T-cell (primary cell): ENCODE results near the gene RILPL1. TPM values are rescaled to one million over a fixed set of nuclear protein-coding genes. Genes with fewer than 3 reads are reported as not detected.
"Not testable (repeated sequence)": the region's sequence is repeated elsewhere in the genome, so short reads cannot be mapped to it uniquely, and the experiment has no call there.

Experiments
- ATAC-seq, 4 experiments: fragments of 200-7000 bp in 3 of 4; fragments of 150-1000 bp in 1 of 4; cut with Tn5 transposase; replicated peaks in 1 of 4; 1 replicate in 3 of 4; 2 replicates in 1 of 4; pipeline ENCODE4 v1.10.0; 2021; ENCODE audit warnings: moderate library complexity in 3 of 4, mild to moderate bottlenecking in 2 of 4, moderate number of reproducible peaks in 1 of 4
- CTCF ChIA-PET, 2 donors: fragments of 300-600 bp; sonication (Branson Sonifier 250); formaldehyde crosslinking; loops; one replicate each; lab custom pipeline; 2022; ENCODE audit warnings: antibody characterized with exemption in 2 of 2; lab: Charles Lee
- POLR2A ChIA-PET, 2 donors: fragments of 300-600 bp; sonication (Branson Sonifier 250); formaldehyde crosslinking; loops; one replicate each; lab custom pipeline; 2022; ENCODE audit warnings: antibody characterized with exemption in 2 of 2; lab: Charles Lee
- DNase-seq, 35 experiments: peaks; one replicate each; pipeline versions ENCODE4 v3.0.0 to v3.0.0-alpha.2; 2013 to 2023
- H3K27ac ChIP-seq: one replicate; pipeline ENCODE4 v1.5.1; 2013; ENCODE audit warnings: low read length
- H3K27me3 ChIP-seq, 2 experiments: replicated peaks in 1 of 2; 1 replicate in 1 of 2; 2 replicates in 1 of 2; pipeline versions ENCODE4 v1.6.1 to v1.7.0; 2013; ENCODE audit warnings: low read length in 1 of 2, mixed read lengths in 1 of 2; ENCODE audit not compliant: control insufficient read depth in 2 of 2, insufficient read depth in 2 of 2; ENCODE audit errors: extremely low read depth in 1 of 2
- H3K36me3 ChIP-seq, 2 donors: 1 replicate in 1 of 2; 2 replicates in 1 of 2; pipeline versions ENCODE4 v1.6.1 to v1.7.0; 2013; ENCODE audit warnings: low read length in 1 of 2; ENCODE audit not compliant: control insufficient read depth in 2 of 2, insufficient read depth in 1 of 2; ENCODE audit errors: extremely low read depth in 1 of 2
- H3K4me1 ChIP-seq, 2 experiments: 1 replicate in 1 of 2; 2 replicates in 1 of 2; pipeline versions ENCODE4 v1.6.1 to v1.7.0; 2013; ENCODE audit warnings: low read length in 2 of 2, mixed read lengths in 1 of 2; ENCODE audit not compliant: insufficient read depth in 2 of 2, control insufficient read depth in 1 of 2; ENCODE audit errors: extremely low read depth in 1 of 2
- H3K4me3 ChIP-seq, 2 donors: 1 replicate in 1 of 2; 2 replicates in 1 of 2; pipeline versions ENCODE4 v1.5.1 to v1.7.0; 2013; ENCODE audit warnings: mild to moderate bottlenecking in 2 of 2, low read length in 1 of 2, moderate library complexity in 1 of 2; ENCODE audit not compliant: control insufficient read depth in 1 of 2; ENCODE audit errors: extremely low read depth in 1 of 2
- H3K9me3 ChIP-seq: 2 replicates; pipeline ENCODE4 v1.7.0; 2013
- H3K27ac Mint-ChIP-seq, 2 donors: one replicate each; pipeline ENCODE4 v1.8.0; 2020 to 2021; ENCODE audit warnings: mild to moderate bottlenecking in 2 of 2, mixed read lengths in 2 of 2
- H3K27me3 Mint-ChIP-seq, 2 donors: one replicate each; pipeline ENCODE4 v1.8.0; 2021 to 2022; ENCODE audit warnings: mixed read lengths in 2 of 2
- H3K36me3 Mint-ChIP-seq: one replicate; pipeline ENCODE4 v1.8.0; 2021; ENCODE audit warnings: mixed read lengths
- H3K4me1 Mint-ChIP-seq, 3 donors: one replicate each; pipeline ENCODE4 v1.8.0; 2020 to 2022; ENCODE audit warnings: mixed read lengths in 3 of 3, mild to moderate bottlenecking in 1 of 3
- H3K4me3 Mint-ChIP-seq, 3 donors: one replicate each; pipeline ENCODE4 v1.8.0; 2020 to 2022; ENCODE audit warnings: mild to moderate bottlenecking in 3 of 3, mixed read lengths in 3 of 3, moderate library complexity in 3 of 3
- H3K9me3 Mint-ChIP-seq, 3 donors: one replicate each; pipeline ENCODE4 v1.8.0; 2020 to 2022; ENCODE audit warnings: mixed read lengths in 3 of 3
- WGBS: methylation state at CpG from one replicate; pipeline ENCODE4 v1.1.5; 2013; ENCODE audit warnings: missing lambda C conversion rate; ENCODE audit not compliant: insufficient coverage; 5-methylcytosine and 5-hydroxymethylcytosine counted together
- total RNA-seq, 35 experiments: library from RNA in 6 of 35; stranded (reverse) in 6 of 35; fragments of 120-200 nt in 1 of 35; gene quantifications; one replicate each; pipeline versions ENCODE4 v1.2.1 to v1.2.4 and lab custom pipeline; 2013 to 2026

The RILPL1 gene
- total RNA-seq, 5 donors from 2014 or later (not counting 1 experiment from before 2014, with no cell fraction given): 2.8 to 8.9 (median 6.1) TPM

- no peak overlapping the region for H3K27ac Mint-ChIP-seq
- Histone ChIP-seq H3K4me3 (no peak overlapping the region), H3K27ac (no peak overlapping the region), H3K36me3 (peaks cover 0 to 6% of the 10 kb centered on the region in 2 donors), H3K4me1 (no peaks in the 10 kb centered on the region), H3K9me3 (no peaks in the 10 kb centered on the region), H3K27me3 (no peaks in the 10 kb centered on the region)
- H3K9me3 Mint-ChIP-seq: no peaks in the 10 kb centered on the region
- DNase-seq: no peak
- ChIA-PET CTCF (no interaction called here), POLR2A (no interaction called here)
- H3K4me1 Mint-ChIP-seq: peaks cover 0 to 2% (median 0%) of the 10 kb centered on the region in 3 donors
- 93% methylated on average over 10 of the region's 12 CpGs for WGBS
- H3K27me3 Mint-ChIP-seq: no peaks in the 10 kb centered on the region
- ATAC-seq: no peak
- no peak overlapping the region for H3K4me3 Mint-ChIP-seq
- peaks cover 10% of the 10 kb centered on the region for H3K36me3 Mint-ChIP-seq
Observed at GRCh38 chr12:123502163-123502704, 31.3 kb downstream of the RILPL1 start.

- H3K36me3 ChIP-seq: peaks cover 0 to 4% of the 10 kb centered on the region in 2 donors
- H3K36me3 Mint-ChIP-seq: peaks cover 10% of the 10 kb centered on the region
- 95% methylated on average over 15 of the region's 16 CpGs for WGBS
- ChIA-PET POLR2A (no interaction called here), CTCF (no interaction called here)
- no peaks in the 10 kb centered on the region for H3K9me3 Mint-ChIP-seq
- no peaks in the 10 kb centered on the region for H3K27me3 ChIP-seq
- DNase-seq (no peak), ATAC-seq (no peak)
- H3K9me3 ChIP-seq: no peaks in the 10 kb centered on the region
- H3K4me1 Mint-ChIP-seq: peaks cover 0 to 2% (median 0%) of the 10 kb centered on the region in 3 donors
- H3K4me1 ChIP-seq: no peaks in the 10 kb centered on the region
- H3K4me3 Mint-ChIP-seq: no peak overlapping the region
- no peak overlapping the region for H3K4me3 ChIP-seq
- no peak overlapping the region for H3K27ac ChIP-seq
- no peaks in the 10 kb centered on the region for H3K27me3 Mint-ChIP-seq
- H3K27ac Mint-ChIP-seq: no peak overlapping the region
Observed at GRCh38 chr12:123499332-123499731, 34.2 kb downstream of the RILPL1 start.

GRCh38 chr12:123498126-123498825, 35.2 kb downstream of the RILPL1 start:
- POLR2A ChIA-PET: no interaction called here

GRCh38 chr12:123497065-123497464, 36.5 kb downstream of the RILPL1 start:
- POLR2A ChIA-PET: interaction anchor here in 1 of 2 donors (0.7 kb wide), 1 partner anchor 14 kb away, joined by 3 read pairs; no protein-coding TSS in a partner anchor
- peaks cover 10% of the 10 kb centered on the region for H3K36me3 Mint-ChIP-seq
- Histone ChIP-seq H3K4me3 (no peak overlapping the region), H3K36me3 (peaks cover 0 to 3% of the 10 kb centered on the region in 2 donors), H3K4me1 (no peaks in the 10 kb centered on the region), H3K9me3 (no peaks in the 10 kb centered on the region), H3K27ac (no peak overlapping the region), H3K27me3 (no peaks in the 10 kb centered on the region)
- CTCF ChIA-PET: no interaction called here
- no peaks in the 10 kb centered on the region for H3K27me3 Mint-ChIP-seq
- DNase-seq: no peak
- ATAC-seq: no peak
- no peak overlapping the region for H3K4me3 Mint-ChIP-seq
- WGBS: 96% methylated on average over 5 of the region's 7 CpGs
- H3K27ac Mint-ChIP-seq: no peak overlapping the region
- H3K4me1 Mint-ChIP-seq: peaks cover 0 to 2% (median 0%) of the 10 kb centered on the region in 3 donors
- H3K9me3 Mint-ChIP-seq: no peaks in the 10 kb centered on the region

More at GRCh38 chr12:123498126-123498825, 35.2 kb downstream of the RILPL1 start:
- no peak overlapping the region for H3K27ac Mint-ChIP-seq
- Histone ChIP-seq H3K4me3 (no peak overlapping the region), H3K27me3 (no peaks in the 10 kb centered on the region), H3K27ac (no peak overlapping the region), H3K36me3 (peaks cover 0 to 3% of the 10 kb centered on the region in 2 donors), H3K9me3 (no peaks in the 10 kb centered on the region), H3K4me1 (no peaks in the 10 kb centered on the region)
- no peaks in the 10 kb centered on the region for H3K27me3 Mint-ChIP-seq
- H3K4me3 Mint-ChIP-seq: no peak overlapping the region
- CTCF ChIA-PET: no interaction called here
- peaks cover 0 to 2% (median 0%) of the 10 kb centered on the region in 3 donors for H3K4me1 Mint-ChIP-seq
- 87% methylated on average over 11 of the region's 13 CpGs for WGBS
- no peak for ATAC-seq
- peaks cover 10% of the 10 kb centered on the region for H3K36me3 Mint-ChIP-seq
- no peaks in the 10 kb centered on the region for H3K9me3 Mint-ChIP-seq
- DNase-seq: no peak

- no peak overlapping the region for H3K4me3 Mint-ChIP-seq
- Histone ChIP-seq H3K36me3 (no peaks in the 10 kb centered on the region), H3K4me3 (no peak overlapping the region), H3K27ac (no peak overlapping the region), H3K27me3 (no peaks in the 10 kb centered on the region), H3K4me1 (no peaks in the 10 kb centered on the region), H3K9me3 (no peaks in the 10 kb centered on the region)
- no peak overlapping the region for H3K27ac Mint-ChIP-seq
- peaks cover 10% of the 10 kb centered on the region for H3K36me3 Mint-ChIP-seq
- WGBS: 94% methylated on average over 17 of the region's 18 CpGs
- DNase-seq (no peak), ATAC-seq (no peak)
- H3K27me3 Mint-ChIP-seq: no peaks in the 10 kb centered on the region
- ChIA-PET POLR2A (interaction anchor here in 1 of 2 donors (0.6 kb wide), 1 partner anchor 14 kb away, joined by 4 read pairs; no protein-coding TSS in a partner anchor), CTCF (interaction anchor here in 1 of 2 donors (0.7 kb wide), 1 partner anchor 8 kb away, joined by 3 read pairs; no protein-coding TSS in a partner anchor)
- H3K9me3 Mint-ChIP-seq: no peaks in the 10 kb centered on the region
- peaks cover 0 to 2% (median 0%) of the 10 kb centered on the region in 3 donors for H3K4me1 Mint-ChIP-seq
Observed at GRCh38 chr12:123494124-123494851, 39.2 kb downstream of the RILPL1 start.

GRCh38 chr12:123492339-123493039, 41.0 kb downstream of the RILPL1 start:
- H3K9me3 Mint-ChIP-seq, H3K4me3 ChIP-seq, POLR2A ChIA-PET, CTCF ChIA-PET, DNase-seq, ATAC-seq, H3K36me3 ChIP-seq, H3K27me3 Mint-ChIP-seq, H3K4me3 Mint-ChIP-seq, H3K27ac Mint-ChIP-seq, H3K27ac ChIP-seq, H3K4me1 ChIP-seq, H3K4me1 Mint-ChIP-seq, H3K27me3 ChIP-seq, H3K9me3 ChIP-seq, H3K36me3 Mint-ChIP-seq: not testable (repeated sequence)
- WGBS: 100% methylated on average over 2 of the region's 7 CpGs
